GM21526 (cell line): ENCODE measurements around the gene SYNE1.
"Not testable (repeated sequence)": the region's sequence is repeated elsewhere in the genome, so short reads cannot be mapped to it uniquely, and the experiment has no call there.

Experiments
- ATAC-seq: cut with Tn5 transposase; IDR thresholded peaks from one replicate; pipeline ENCODE4 v1.9.1; 2021; ENCODE audit warnings: moderate library complexity; ENCODE audit not compliant: unreplicated experiment, low FRiP score

SYNE1 gene

GRCh38 chr6:152087096-152087495 is 550.1 kb downstream of the SYNE1 start:
- ATAC-seq = no peak

DNA sequence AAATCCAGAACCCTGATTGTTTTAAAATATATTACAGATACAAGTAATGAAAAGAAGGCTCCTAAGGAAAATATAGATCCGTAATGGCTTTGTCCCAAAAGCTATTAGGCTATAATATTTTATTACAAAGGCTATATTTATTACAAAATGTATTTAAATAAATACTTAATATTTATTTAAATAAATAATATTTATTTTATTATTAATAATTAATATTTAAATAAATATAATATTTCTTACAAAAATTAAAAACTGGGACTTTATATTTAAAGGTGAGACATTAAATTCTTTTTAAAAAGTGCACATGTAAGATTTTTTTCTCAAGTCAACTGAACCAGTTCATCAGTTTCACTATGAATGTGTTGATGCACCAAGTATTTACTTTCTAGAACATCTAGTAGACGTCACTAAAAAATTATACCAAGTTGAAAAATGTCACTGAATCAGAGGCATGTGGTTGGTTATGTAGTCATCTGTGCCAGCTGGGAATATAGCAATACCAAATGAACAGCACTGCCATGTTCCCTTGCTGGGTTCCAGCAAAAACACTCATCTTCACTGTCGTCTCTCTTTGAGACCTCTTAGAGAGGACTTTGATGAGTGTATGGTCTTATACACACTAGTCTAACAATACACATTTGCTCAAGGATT is 550.8 kb downstream of the SYNE1 start:
- ATAC-seq = no peak

- no peak for ATAC-seq
Observed at GRCh38 chr6:152085451-152085921, 551.7 kb downstream of the SYNE1 start.

DNA sequence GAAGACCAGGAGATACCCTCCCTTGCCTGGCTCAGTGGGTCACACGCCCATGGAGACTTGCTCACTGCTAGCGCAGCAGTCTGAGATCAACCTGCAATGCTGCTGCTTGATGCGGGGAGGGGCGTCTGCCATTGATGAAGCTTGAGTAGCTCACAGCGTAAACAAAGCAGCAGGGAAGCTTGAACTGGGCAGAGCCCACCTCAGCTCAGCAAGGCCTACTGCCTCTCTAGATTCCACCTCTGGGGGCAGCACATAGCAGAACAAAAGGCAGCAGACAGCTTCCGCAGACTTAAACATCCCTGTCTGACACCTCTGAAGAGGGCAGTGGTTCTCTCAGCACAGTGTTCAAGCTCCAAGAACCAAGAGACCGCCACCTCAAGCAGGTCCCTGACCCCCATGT is 558.4 kb downstream of the SYNE1 start:
- no peak for ATAC-seq

- no peak for ATAC-seq
Observed at GRCh38 chr6:152078001-152078400, 559.2 kb downstream of the SYNE1 start.

DNA sequence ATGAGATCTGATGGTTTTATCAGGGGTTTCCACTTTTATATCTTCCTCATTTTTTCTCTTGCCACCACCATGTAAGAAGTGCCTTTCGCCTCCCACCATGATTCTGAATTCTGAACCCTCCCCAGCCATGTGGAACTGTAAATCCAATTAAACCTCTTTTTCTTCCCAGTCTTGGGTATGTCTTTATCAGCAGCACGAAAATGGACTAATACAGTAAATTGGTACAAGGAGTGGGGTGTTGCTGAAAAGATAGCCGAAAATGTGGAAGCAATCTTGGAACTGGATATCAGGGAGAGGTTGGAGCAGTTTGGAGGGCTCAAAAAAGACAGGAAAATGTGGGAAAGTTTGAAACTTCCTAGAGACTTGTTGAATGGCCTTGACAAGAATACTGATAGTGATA is 560.9 kb downstream of the SYNE1 start:
- not testable (repeated sequence) for ATAC-seq

- ATAC-seq = no peak
Observed at GRCh38 chr6:152071843-152072242, 565.3 kb downstream of the SYNE1 start.
